ENCODE results near the gene NEURL3. TPM values are rescaled to one million over a fixed set of nuclear protein-coding genes. Genes with fewer than 3 reads are reported as not detected.

NEURL3 gene
- total and polyA plus RNA-seq, 9 of the 15 experiments (the other 6 are each of a cell fraction or from before 2014, with no cell fraction given): not detected

- TF ChIP-seq RAD21 (CRISPR knock-in tag; conservative IDR thresholded peaks at IDR 0.05 in 1 of 2, IDR thresholded peaks at IDR 0.05 in 1 of 2) (peak; percentile 73 to 87), E2F6 (IDR thresholded peaks at IDR 0.05; ENCODE audit: borderline replicate concordance in 1 of 2, extremely low read depth in 1 of 2, insufficient read depth in 1 of 2, insufficient read length in 1 of 2, low read depth in 1 of 2, low read length in 1 of 2, poor library complexity in 1 of 2, severe bottlenecking in 1 of 2) (peak in 1 of 2 experiments; percentile 84), ZNF347 (CRISPR knock-in tag; IDR thresholded peaks at IDR 0.05; ENCODE audit: low read depth) (no peak), CXXC5 (CRISPR knock-in tag; IDR thresholded peaks at IDR 0.05) (peak; percentile 42), CCNT2 (IDR thresholded peaks at IDR 0.05; ENCODE audit: borderline replicate concordance, extremely low read depth, insufficient read length, low read depth, low read length) (peak; percentile 33), SIRT6 (IDR thresholded peaks at IDR 0.05; ENCODE audit: low read depth, low read length) (no peak), SMAD4 (CRISPR knock-in tag; conservative IDR thresholded peaks at IDR 0.05) (no peak), FOXK2 (conservative IDR thresholded peaks at IDR 0.05 in 1 of 2, IDR thresholded peaks at IDR 0.05 in 1 of 2; ENCODE audit: low read depth in 2 of 2) (no peak), ZNF609 (CRISPR knock-in tag; IDR thresholded peaks at IDR 0.05; ENCODE audit: borderline replicate concordance) (no peak), CBX1 (IDR thresholded peaks at IDR 0.05; ENCODE audit: low read depth) (0 out of 2 replicates have a peak, but pooled peaks have one; percentile 24), CHAMP1 (IDR thresholded peaks at IDR 0.05) (no peak), NEUROD1 (IDR thresholded peaks at IDR 0.05; ENCODE audit: borderline replicate concordance, low read depth, low read length, partially characterized antibody) (peak; percentile 42), ID3 (CRISPR knock-in tag; IDR thresholded peaks at IDR 0.05) (no peak), ID3 (tag; IDR thresholded peaks at IDR 0.05) (0 out of 2 replicates have a peak, but pooled peaks have one; percentile 27), HNRNPL (IDR thresholded peaks at IDR 0.05; ENCODE audit: low read depth, low read length) (peak; percentile 79), HNRNPLL (IDR thresholded peaks at IDR 0.05; ENCODE audit: low read depth, low read length, poor library complexity, severe bottlenecking) (peak; percentile 18)
Measured at GRCh38 chr2:96549967-96550786, 45.0 kb upstream of the NEURL3 start (continued).

All from K562 (cell line).